DOHH2 (cell line): ENCODE results near the gene TAC1.

Experiments used
- CTCF ChIP-seq: fragments of 200-600 bp; sonication (generic); IDR thresholded peaks from one replicate; pipeline ENCODE4 v1.5.1; 2014; ENCODE audit warnings: antibody characterized with exemption, mild to moderate bottlenecking, low read depth, low read length; ENCODE audit not compliant: poor library complexity, severe bottlenecking
- EZH2phosphoT487 ChIP-seq: fragments of 200-600 bp; sonication (generic); IDR thresholded peaks from 2 replicates; pipeline ENCODE4 v1.6.1; 2017; ENCODE audit warnings: borderline replicate concordance, mild to moderate bottlenecking, antibody characterized with exemption, low read length, moderate library complexity, mixed read lengths

- TF ChIP-seq CTCF = no peak
- TF ChIP-seq EZH2phosphoT487 = no peak
Measured at GRCh38 chr7:97693586-97693985, 38.3 kb upstream of the TAC1 start.
